Lower leg skin (tissue), 3 donors: ENCODE results near the gene POLA2.

Experiments
- POLR2A ChIP-seq, 2 donors: fragments of 450-650 bp; IDR thresholded peaks; one replicate each; pipeline ENCODE4 v1.6.1; 2016 to 2017; ENCODE audit warnings: antibody characterized with exemption in 2 of 2, mild to moderate bottlenecking in 1 of 2, moderate library complexity in 1 of 2
- TF ChIP-seq, protein P1 (sequence below), 3 donors: fragments of 450-650 bp; IDR thresholded peaks; one replicate each; pipeline ENCODE4 v1.5.1; 2016; ENCODE audit warnings: antibody characterized with exemption in 3 of 3, mild to moderate bottlenecking in 3 of 3, moderate library complexity in 2 of 3

DNA sequence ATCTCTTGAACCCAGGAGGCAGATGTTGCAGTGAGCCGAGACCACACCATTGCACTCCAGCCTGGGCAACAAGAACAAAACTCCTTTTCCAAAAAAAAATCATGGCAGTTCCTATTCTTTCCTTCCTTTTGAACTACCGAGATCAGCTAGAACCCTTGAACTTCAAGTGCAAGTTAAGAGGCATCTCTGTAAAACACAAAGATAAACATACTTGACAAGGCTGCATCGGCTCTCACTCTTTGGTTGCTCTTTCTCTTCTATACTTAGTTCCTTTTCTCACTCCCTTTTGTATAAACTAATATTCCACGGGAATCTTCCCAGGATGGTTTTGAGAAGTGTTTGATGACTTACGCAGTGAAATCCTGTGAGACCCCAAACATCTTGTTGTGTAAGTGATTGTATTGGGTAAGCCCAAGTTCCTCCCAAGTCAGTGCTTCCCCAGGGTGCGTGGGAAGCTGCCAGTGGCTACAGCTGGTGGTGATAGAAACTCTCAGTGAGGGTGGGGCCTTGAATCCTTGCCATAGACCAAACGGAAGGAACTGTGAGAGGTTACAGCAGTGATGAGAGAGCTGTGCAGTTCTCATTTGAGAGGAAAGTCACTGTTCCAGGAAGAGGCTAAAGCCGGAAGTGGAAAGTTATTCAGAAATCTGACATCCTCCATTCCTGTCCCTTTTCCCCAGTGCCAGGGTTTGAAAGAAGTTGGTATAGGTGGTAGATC lies 28.8 kb downstream of the POLA2 start:
- no peak for TF ChIP-seq POLR2A (IDR thresholded peaks at IDR 0.05)
- TF ChIP-seq, protein P1, sequence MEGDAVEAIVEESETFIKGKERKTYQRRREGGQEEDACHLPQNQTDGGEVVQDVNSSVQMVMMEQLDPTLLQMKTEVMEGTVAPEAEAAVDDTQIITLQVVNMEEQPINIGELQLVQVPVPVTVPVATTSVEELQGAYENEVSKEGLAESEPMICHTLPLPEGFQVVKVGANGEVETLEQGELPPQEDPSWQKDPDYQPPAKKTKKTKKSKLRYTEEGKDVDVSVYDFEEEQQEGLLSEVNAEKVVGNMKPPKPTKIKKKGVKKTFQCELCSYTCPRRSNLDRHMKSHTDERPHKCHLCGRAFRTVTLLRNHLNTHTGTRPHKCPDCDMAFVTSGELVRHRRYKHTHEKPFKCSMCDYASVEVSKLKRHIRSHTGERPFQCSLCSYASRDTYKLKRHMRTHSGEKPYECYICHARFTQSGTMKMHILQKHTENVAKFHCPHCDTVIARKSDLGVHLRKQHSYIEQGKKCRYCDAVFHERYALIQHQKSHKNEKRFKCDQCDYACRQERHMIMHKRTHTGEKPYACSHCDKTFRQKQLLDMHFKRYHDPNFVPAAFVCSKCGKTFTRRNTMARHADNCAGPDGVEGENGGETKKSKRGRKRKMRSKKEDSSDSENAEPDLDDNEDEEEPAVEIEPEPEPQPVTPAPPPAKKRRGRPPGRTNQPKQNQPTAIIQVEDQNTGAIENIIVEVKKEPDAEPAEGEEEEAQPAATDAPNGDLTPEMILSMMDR (IDR thresholded peaks at IDR 0.05), result no peak
